ENCODE measurements around the gene PTDSS2. TPM values are rescaled to one million over a fixed set of nuclear protein-coding genes. Genes with fewer than 3 reads are reported as not detected.

Gene PTDSS2
- total RNA-seq, 1 experiment from 2014 or later = 49.5 TPM

GRCh38 chr11:499201-500076 lies 49.4 kb downstream of the PTDSS2 start (continued):
- no peak for TF ChIP-seq TP53 (CRISPR knock-in tag; IDR thresholded peaks at IDR 0.05)
- TF ChIP-seq GRHL2 (CRISPR knock-in tag; IDR thresholded peaks at IDR 0.05; ENCODE audit: insufficient replicate concordance, severe bottlenecking) = no peak
- no peak for TF ChIP-seq ATF3 (CRISPR knock-in tag; conservative IDR thresholded peaks at IDR 0.05)
- no peak for TF ChIP-seq JUN (CRISPR knock-in tag; IDR thresholded peaks at IDR 0.05)
- TF ChIP-seq RELA (CRISPR knock-in tag; IDR thresholded peaks at IDR 0.05; ENCODE audit: borderline replicate concordance) = no peak
- TF ChIP-seq CREM (CRISPR knock-in tag; IDR thresholded peaks at IDR 0.05) = no peak
- no peak for TF ChIP-seq NR1H2 (CRISPR knock-in tag; IDR thresholded peaks at IDR 0.05)
- no peak for TF ChIP-seq NFATC4 (CRISPR knock-in tag; IDR thresholded peaks at IDR 0.05)
- no peak for TF ChIP-seq CTCF (IDR thresholded peaks at IDR 0.05)
- TF ChIP-seq E2F5 (CRISPR knock-in tag; IDR thresholded peaks at IDR 0.05) = no peak

- POLR2A ChIA-PET = no interaction called here
- Mint-ChIP-seq H3K4me1 (peaks cover 10% of the 10 kb centered on the region), H3K27ac (peak overlapping the region; percentile 72), H3K9me3 (peaks cover 14% of the 10 kb centered on the region), H3K36me3 (peaks cover 43% of the 10 kb centered on the region), H3K4me3 (no peak overlapping the region), H3K27me3 (ENCODE audit: low read depth) (peaks cover 2% of the 10 kb centered on the region; the same call in 1 of the 2 replicates)
- CTCF ChIA-PET = no interaction called here
- DNase-seq (ENCODE audit: low spot score) (no peak), ATAC-seq (no peak)
- TF ChIP-seq CTCF (IDR thresholded peaks at IDR 0.05) (no peak), ZSCAN18 (CRISPR knock-in tag; IDR thresholded peaks at IDR 0.05) (no peak), ETV6 (CRISPR knock-in tag; IDR thresholded peaks at IDR 0.05) (no peak), ATF6 (CRISPR knock-in tag; IDR thresholded peaks at IDR 0.05) (no peak), TEAD1 (CRISPR knock-in tag; IDR thresholded peaks at IDR 0.05) (no peak), USF1 (CRISPR knock-in tag; IDR thresholded peaks at IDR 0.05) (no peak), MXD4 (CRISPR knock-in tag; IDR thresholded peaks at IDR 0.05; ENCODE audit: borderline replicate concordance) (no peak), GTF2I (CRISPR knock-in tag; conservative IDR thresholded peaks at IDR 0.05) (no peak), E2F5 (CRISPR knock-in tag; IDR thresholded peaks at IDR 0.05) (no peak), EMX1 (CRISPR knock-in tag; IDR thresholded peaks at IDR 0.05) (no peak), FOXP1 (CRISPR knock-in tag; IDR thresholded peaks at IDR 0.05; ENCODE audit: borderline replicate concordance) (no peak), CBFB (CRISPR knock-in tag; IDR thresholded peaks at IDR 0.05; ENCODE audit: low read depth) (no peak), HMGXB4 (CRISPR knock-in tag; IDR thresholded peaks at IDR 0.05) (no peak), TEAD4 (CRISPR knock-in tag; IDR thresholded peaks at IDR 0.05) (no peak), GRHL2 (CRISPR knock-in tag; IDR thresholded peaks at IDR 0.05; ENCODE audit: insufficient replicate concordance, severe bottlenecking) (no peak)
These were observed 51.1 kb downstream of the PTDSS2 start for GRCh38 chr11:501001-501682.
